Spleen (tissue), 7 donors: ENCODE measurements around the gene SEMA3G.

Experiments
- CTCF ChIP-seq, 11 experiments: fragments of 200-600 bp in 7 of 11; fragments of 450-650 bp in 4 of 11; sonication (generic) in 4 of 11; IDR thresholded peaks in 8 of 11; conservative IDR thresholded peaks in 3 of 11; 1 replicate in 7 of 11; 2 replicates in 4 of 11; pipeline versions ENCODE4 v1.4.0 to v1.8.0; 2016 to 2021; ENCODE audit warnings: antibody characterized with exemption in 11 of 11, inconsistent platforms in 4 of 11, mild to moderate bottlenecking in 1 of 11
- POLR2A ChIP-seq, 3 donors: fragments of 450-650 bp; IDR thresholded peaks; one replicate each; pipeline ENCODE4 v1.5.1; 2017; ENCODE audit warnings: antibody characterized with exemption in 3 of 3, mild to moderate bottlenecking in 1 of 3
- POLR2AphosphoS5 ChIP-seq, 3 donors: sonication (generic); formaldehyde crosslinking; IDR thresholded peaks; one replicate each; pipeline ENCODE4 v1.5.1; 2017; ENCODE audit warnings: antibody characterized with exemption in 3 of 3
- donor health status: DM: no; HTN: no; CAD: no; lungs with moderate emphysema.
- donor health status: DM: no; HTN: no; CAD: no.
- donor health status: DM: no; HTN: no; CAD: no.

- TF ChIP-seq CTCF (IDR thresholded peaks at IDR 0.05 in 8 of 11, conservative IDR thresholded peaks at IDR 0.05 in 3 of 11) = no peak
- no peak for TF ChIP-seq POLR2A (IDR thresholded peaks at IDR 0.05)
- no peak for TF ChIP-seq POLR2AphosphoS5 (IDR thresholded peaks at IDR 0.05)
Observed at GRCh38 chr3:52447512-52448355, 2.8 kb upstream of the SEMA3G start.
